HL-60 (cell line): ENCODE data around the gene P2RX6.

Source experiments
- DNase-seq, 2 experiments: peaks; one replicate each; pipeline ENCODE4 v3.0.0-alpha.2; 2010 to 2020; ENCODE audit warnings: low read depth in 1 of 2, low spot score in 1 of 2
- H3K27ac ChIP-seq: fragments of 250-450 bp; sonication (Bioruptor Pico); replicated peaks from 2 replicates; pipeline ENCODE4 v1.5.1; 2020; ENCODE audit warnings: mild to moderate bottlenecking, moderate library complexity
- H3K27me3 ChIP-seq: fragments of 250-450 bp; sonication (Bioruptor Pico); 2 replicates; pipeline ENCODE4 v1.5.1; 2021; ENCODE audit warnings: mild to moderate bottlenecking, moderate library complexity; ENCODE audit not compliant: insufficient read depth, poor library complexity, severe bottlenecking
- H3K4me3 ChIP-seq: replicated peaks from 2 replicates; pipeline ENCODE4 v1.5.1; 2011; ENCODE audit warnings: mild to moderate bottlenecking, control low read depth, low read length; ENCODE audit not compliant: insufficient read depth
- CTCF ChIP-seq: IDR thresholded peaks from one replicate; pipeline ENCODE4 v1.5.1; 2011; ENCODE audit warnings: low read length, control low read depth, inconsistent platforms; ENCODE audit not compliant: insufficient read depth
- GABPA ChIP-seq: IDR thresholded peaks from 2 replicates; pipeline ENCODE4 v1.6.1; 2012; ENCODE audit warnings: low read depth
- POLR2AphosphoS5 ChIP-seq: IDR thresholded peaks from 2 replicates; pipeline ENCODE4 v1.6.1; 2012; ENCODE audit warnings: low read depth
- REST ChIP-seq: IDR thresholded peaks from 2 replicates; pipeline ENCODE4 v1.6.1; 2012; ENCODE audit warnings: low read depth; ENCODE audit not compliant: insufficient replicate concordance
- SPI1 ChIP-seq: IDR thresholded peaks from 2 replicates; pipeline ENCODE4 v1.6.1; 2012; ENCODE audit warnings: low read depth, mild to moderate bottlenecking, borderline replicate concordance
- long read RNA-seq: library from polyadenylated mRNA; unstranded; transcript quantifications from one replicate; pipeline ENCODE4 v2.0.0, GENCODE V29; 2020

Gene P2RX6
- long read RNA-seq = 0 reads

GRCh38 chr22:21014726-21015465 lies at the start of gene P2RX6:
TSS of gene P2RX6 (plus strand) at chr22:21015165. CDS start at chr22:21015175, 10 bp downstream.
- H3K27ac ChIP-seq = no peak within 1 kb of the TSS
- peaks cover 24% of the 10 kb centered on the region for H3K27me3 ChIP-seq
- H3K4me3 ChIP-seq = peak within 1 kb of the TSS; percentile 25
- no peak for DNase-seq
- TF ChIP-seq GABPA = no peak
- no peak for TF ChIP-seq POLR2AphosphoS5
- TF ChIP-seq SPI1 = no peak
- TF ChIP-seq REST = no peak

- DNase-seq = no peak
- H3K4me3 ChIP-seq = no peak overlapping the region
- no peak overlapping the region for H3K27ac ChIP-seq
- no peak for TF ChIP-seq POLR2AphosphoS5
- no peak for TF ChIP-seq SPI1
- no peak for TF ChIP-seq GABPA
- TF ChIP-seq REST = no peak
- TF ChIP-seq CTCF = no peak
- H3K27me3 ChIP-seq = no peaks in the 10 kb centered on the region
Measured at GRCh38 chr22:20965888-20966855, 48.8 kb upstream of the P2RX6 start.

GRCh38 chr22:20966883-20967696 lies 47.9 kb upstream of the P2RX6 start, which contains the start of gene AIFM3:
TSS of gene AIFM3 (plus strand) at chr22:20967255. CDS start at chr22:20967945, 690 bp downstream.
- no peaks in the 10 kb centered on the region for H3K27me3 ChIP-seq
- no peak for DNase-seq
- H3K4me3 ChIP-seq = no peak within 1 kb of the TSS
- TF ChIP-seq POLR2AphosphoS5 = no peak
- peak within 1 kb of the TSS; percentile 13; the same call in 1 of the 2 replicates for H3K27ac ChIP-seq

GRCh38 chr22:20967697-20968211 lies 47.2 kb upstream of the P2RX6 start:
- TF ChIP-seq CTCF = no peak
- no peak for TF ChIP-seq REST
- H3K4me3 ChIP-seq = no peak overlapping the region
- no peak overlapping the region for H3K27ac ChIP-seq
- no peaks in the 10 kb centered on the region for H3K27me3 ChIP-seq
- no peak for DNase-seq
